ENCODE data around the gene WFS1.

The WFS1 gene

GRCh38 chr4:6350646-6351045 lies 81.0 kb downstream of the WFS1 start:
- Histone ChIP-seq H3K27me3 (replicated peaks) (no peaks in the 10 kb centered on the region), H3K4me3 (ENCODE audit: low read depth, low read length) (no peak overlapping the region)
- in situ Hi-C loops (cut with HindIII; ENCODE audit: low pct_ligation_motif_present, low sequenced_read_pairs) = no loop called here

GRCh38 chr4:6351246-6352000 lies 81.8 kb downstream of the WFS1 start:
- in situ Hi-C loops (cut with HindIII; ENCODE audit: low pct_ligation_motif_present, low sequenced_read_pairs) = no loop called here
- no peak for TF ChIP-seq CTCF (IDR thresholded peaks at IDR 0.05; ENCODE audit: low read depth, low read length, missing control alignments)
- no peaks in the 10 kb centered on the region for H3K27me3 ChIP-seq (replicated peaks)
- H3K27ac ChIP-seq = no peak overlapping the region
- no peak overlapping the region for H3K4me3 ChIP-seq (ENCODE audit: low read depth, low read length)
- no peaks in the 10 kb centered on the region for H3K36me3 ChIP-seq (replicated peaks)
- DNase-seq = no peak

More at GRCh38 chr4:6350646-6351045, 81.0 kb downstream of the WFS1 start:
- no peak overlapping the region for H3K27ac ChIP-seq
- TF ChIP-seq CTCF (IDR thresholded peaks at IDR 0.05; ENCODE audit: low read depth, low read length, missing control alignments) = no peak
- DNase-seq = no peak
- H3K36me3 ChIP-seq (replicated peaks) = no peaks in the 10 kb centered on the region

GRCh38 chr4:6352031-6352692 lies 82.5 kb downstream of the WFS1 start:
- in situ Hi-C loops (cut with HindIII; ENCODE audit: low pct_ligation_motif_present, low sequenced_read_pairs) = no loop called here
- no peak for TF ChIP-seq CTCF (IDR thresholded peaks at IDR 0.05; ENCODE audit: low read depth, low read length, missing control alignments)
- Histone ChIP-seq H3K27me3 (replicated peaks) (no peaks in the 10 kb centered on the region), H3K4me3 (ENCODE audit: low read depth, low read length) (no peak overlapping the region), H3K36me3 (replicated peaks) (no peaks in the 10 kb centered on the region), H3K27ac (no peak overlapping the region)
- DNase-seq = no peak

All from brain microvascular endothelial cell (primary cell).